ENCODE data around the gene SLC35E2B.

Gene SLC35E2B

DNA sequence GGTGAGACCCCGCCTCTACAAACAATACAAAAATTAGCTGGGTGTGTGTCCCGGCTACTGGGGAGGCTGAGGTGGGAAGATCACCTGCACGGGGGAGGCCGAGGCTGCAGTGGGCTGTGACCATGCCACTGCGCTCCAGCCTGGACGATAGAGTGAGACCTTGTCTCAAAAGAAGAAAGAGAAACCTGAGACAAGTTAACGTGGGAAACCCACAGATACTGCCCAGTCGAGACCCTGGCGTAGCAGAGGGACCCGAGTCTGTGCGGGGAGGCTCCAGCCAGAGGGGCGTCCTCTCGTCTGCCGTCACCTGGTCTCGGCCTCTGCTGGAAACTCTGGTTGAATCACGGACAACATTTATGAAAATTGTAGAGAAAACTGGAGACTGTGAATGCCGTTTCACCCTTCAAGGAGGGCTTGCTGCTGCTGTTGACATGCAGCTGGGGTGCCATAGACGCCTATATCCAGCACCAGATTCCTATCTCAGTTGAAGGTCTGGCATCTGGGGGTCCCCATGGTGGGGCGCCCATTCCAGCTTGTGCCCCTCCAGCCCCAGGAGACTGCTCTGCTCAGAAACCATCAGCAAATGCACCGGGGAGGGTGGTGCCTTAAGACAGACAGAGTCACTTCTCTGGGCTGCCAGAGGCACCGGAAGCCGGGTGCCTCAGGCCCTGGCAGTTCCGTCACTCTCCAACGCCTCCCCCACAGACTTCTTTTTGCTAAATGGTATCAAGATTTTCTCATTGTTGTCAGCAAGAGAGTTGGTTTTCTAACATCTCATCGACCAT lies 20.2 kb downstream of the SLC35E2B start:
- TF ChIP-seq CTCF (IDR thresholded peaks at IDR 0.05; ENCODE audit: low read depth, low read length, missing control alignments): no peak
- in situ Hi-C loops (cut with HindIII; ENCODE audit: low sequenced_read_pairs): no loop called here
- H3K4me3 ChIP-seq (ENCODE audit: low read depth, low read length): no peak overlapping the region
- no peak for DNase-seq (ENCODE audit: low read depth)

DNA sequence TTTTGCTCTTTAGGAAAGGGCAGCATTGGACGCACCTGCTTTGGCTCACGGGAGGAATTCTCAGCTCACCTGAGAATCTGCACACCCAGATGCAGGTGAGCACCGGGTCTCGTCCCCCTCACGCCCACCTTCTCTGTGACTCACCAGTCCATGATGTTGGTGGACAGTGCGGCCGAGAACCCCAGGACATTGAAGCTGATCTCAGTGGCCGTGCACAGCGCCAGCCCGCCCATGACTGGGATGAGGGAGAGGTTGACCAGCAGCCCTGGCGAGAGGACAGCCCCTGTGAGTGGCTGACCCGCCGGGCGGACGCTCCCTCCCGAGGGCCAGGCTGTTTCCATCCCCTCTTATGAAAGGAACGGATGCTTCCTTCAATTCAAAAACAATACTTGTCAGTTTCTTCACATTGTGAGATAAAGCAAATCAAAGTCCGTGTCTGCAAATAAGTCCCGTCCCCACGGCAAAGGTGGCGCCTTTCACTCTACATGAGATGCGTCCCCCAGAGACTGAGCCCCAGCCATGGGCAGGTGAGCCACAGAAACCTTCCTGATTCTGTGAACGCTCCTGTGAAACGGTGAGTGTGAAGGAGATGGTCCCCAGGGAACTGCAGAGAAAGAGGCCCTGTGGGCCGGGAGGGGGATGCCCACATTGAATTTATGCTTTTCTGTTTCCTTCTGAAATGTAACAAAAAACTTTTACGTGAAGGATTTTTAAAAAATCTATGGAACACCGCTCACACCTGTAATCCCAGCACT lies 21.1 kb downstream of the SLC35E2B start:
- no peak for DNase-seq (ENCODE audit: low read depth)
- H3K4me3 ChIP-seq (ENCODE audit: low read depth, low read length): no peak overlapping the region
- TF ChIP-seq CTCF (IDR thresholded peaks at IDR 0.05; ENCODE audit: low read depth, low read length, missing control alignments): no peak
- in situ Hi-C loops (cut with HindIII; ENCODE audit: low sequenced_read_pairs): no loop called here

DNA sequence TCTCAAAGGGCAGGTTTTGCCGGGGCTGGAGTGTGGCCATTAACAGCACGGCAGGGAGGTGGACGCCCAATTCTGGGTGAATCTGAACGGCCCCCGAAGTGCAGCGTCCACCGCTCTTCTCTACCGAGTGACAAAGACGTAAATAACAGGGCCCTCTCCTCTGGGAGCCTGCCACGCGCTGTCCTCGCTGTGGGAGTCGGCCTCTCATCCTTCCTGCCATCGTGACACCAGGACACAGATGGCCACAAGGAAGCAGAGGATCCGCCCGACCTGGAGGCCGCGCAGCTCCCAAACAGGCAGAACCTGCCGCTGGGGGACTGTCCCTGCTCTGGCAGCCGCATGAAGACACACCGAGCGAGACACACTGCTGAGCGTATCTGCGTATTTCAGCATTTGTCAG lies 21.7 kb downstream of the SLC35E2B start:
- H3K4me3 ChIP-seq (ENCODE audit: low read depth, low read length): no peak overlapping the region
- in situ Hi-C loops (cut with HindIII; ENCODE audit: low sequenced_read_pairs): no loop called here
- no peak for DNase-seq (ENCODE audit: low read depth)
- no peak for TF ChIP-seq CTCF (IDR thresholded peaks at IDR 0.05; ENCODE audit: low read depth, low read length, missing control alignments)

DNA sequence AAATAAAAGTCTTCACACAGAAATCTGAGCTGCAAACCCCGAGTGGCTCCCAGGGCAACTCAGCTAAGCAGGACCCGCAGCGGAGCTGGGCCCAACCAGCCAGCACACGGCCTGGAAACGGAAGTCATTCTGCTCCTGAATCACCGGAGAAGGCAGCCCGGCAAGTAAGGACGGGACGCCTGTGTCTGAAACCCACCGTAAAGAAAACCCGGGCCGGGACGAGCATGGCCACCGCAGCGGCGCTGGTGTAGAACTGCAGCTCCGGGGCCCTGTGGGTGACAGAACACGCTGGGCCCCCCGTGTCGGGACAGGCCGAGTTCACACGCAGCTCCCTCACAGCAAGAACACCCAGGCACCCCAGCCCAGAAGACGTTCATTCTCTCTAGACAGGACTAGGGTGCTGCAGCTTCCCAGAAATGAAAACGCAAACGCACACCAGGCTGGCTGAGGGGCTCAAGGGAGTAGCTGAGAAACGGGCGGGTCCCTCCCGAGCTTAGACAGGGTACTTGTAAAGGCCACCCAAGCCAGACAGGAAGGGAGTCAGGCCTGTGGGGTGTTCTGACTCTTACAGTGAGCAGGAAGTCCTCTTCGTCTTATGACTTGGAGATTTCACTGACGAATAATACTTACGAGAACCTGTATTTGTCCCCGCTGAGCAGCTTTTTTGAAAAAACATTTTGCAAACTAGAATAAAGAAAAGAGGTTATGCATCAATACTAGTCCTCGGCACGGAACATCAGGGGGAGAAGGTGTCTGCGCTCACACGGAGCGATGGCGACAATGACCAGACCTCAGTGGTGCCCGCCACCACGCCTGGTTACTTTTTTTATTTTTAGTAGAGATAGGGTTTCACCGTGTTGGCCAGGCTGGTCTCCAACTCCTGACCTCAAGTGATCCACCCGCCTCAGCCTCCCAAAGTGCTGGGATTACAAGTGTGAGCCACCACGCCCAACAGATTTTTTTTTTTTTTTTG lies 22.8 kb downstream of the SLC35E2B start:
- in situ Hi-C loops (cut with HindIII; ENCODE audit: low sequenced_read_pairs): no loop called here
- no peak overlapping the region for H3K4me3 ChIP-seq (ENCODE audit: low read depth, low read length)
- TF ChIP-seq CTCF (IDR thresholded peaks at IDR 0.05; ENCODE audit: low read depth, low read length, missing control alignments): no peak
- no peak for DNase-seq (ENCODE audit: low read depth)

DNA sequence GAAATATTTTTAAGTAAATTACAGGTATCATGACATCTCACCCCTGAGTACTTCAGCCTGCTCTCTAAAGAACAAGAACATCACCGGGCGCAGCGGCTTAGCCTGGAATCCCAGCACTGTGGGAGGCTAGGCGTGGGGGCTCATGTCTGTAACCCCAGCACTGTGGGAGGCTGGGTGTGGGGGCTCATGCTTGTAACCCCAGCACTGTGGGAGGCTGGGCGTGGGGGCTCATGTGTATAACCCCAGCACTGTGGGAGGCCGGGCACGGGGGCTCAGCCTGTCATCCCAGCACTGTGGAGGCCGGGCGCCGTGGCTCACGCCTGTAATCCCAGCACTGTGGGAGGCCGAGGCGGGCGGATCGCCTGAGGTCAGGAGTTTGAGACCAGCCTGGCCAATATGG lies 26.1 kb downstream of the SLC35E2B start:
- DNase-seq (ENCODE audit: low read depth): no peak
- no peak overlapping the region for H3K4me3 ChIP-seq (ENCODE audit: low read depth, low read length)
- no peak for TF ChIP-seq CTCF (IDR thresholded peaks at IDR 0.05; ENCODE audit: low read depth, low read length, missing control alignments)
- in situ Hi-C loops (cut with HindIII; ENCODE audit: low sequenced_read_pairs): no loop called here

DNA sequence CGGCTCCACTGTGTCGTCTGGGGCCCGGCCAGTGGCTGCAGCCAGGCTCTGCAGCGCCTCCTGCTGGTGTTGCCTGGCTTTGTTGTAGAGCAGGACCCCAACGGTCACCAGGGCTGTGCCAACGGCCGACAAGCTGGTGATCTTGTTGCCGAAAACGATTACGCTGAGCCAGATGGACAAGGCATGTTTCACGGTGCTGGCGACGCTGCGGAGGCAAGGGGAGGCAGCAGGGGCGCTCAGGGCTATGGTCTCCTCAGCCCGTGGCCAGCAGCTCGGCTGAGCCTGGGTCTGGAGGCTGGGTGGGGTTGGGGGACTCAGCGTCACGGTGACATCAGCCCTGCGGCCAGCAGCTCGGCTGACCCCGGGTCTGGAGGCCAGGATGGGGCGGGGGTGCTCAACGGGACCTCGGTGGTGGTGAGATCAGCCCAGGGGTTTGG lies 26.8 kb downstream of the SLC35E2B start:
- in situ Hi-C loops (cut with HindIII; ENCODE audit: low sequenced_read_pairs): no loop called here
- TF ChIP-seq CTCF (IDR thresholded peaks at IDR 0.05; ENCODE audit: low read depth, low read length, missing control alignments): peak; percentile 47
- H3K4me3 ChIP-seq (ENCODE audit: low read depth, low read length): no peak overlapping the region
- no peak for DNase-seq (ENCODE audit: low read depth)
